Fibroblast of the aortic adventitia (primary cell): ENCODE results near the gene SMDT1. TPM values are rescaled to one million over a fixed set of nuclear protein-coding genes. Genes with fewer than 3 reads are reported as not detected.

Source experiments
- DNase-seq: peaks from one replicate; pipeline ENCODE4 v3.0.0-alpha.2; 2010; ENCODE audit warnings: low read depth
- H3K4me3 ChIP-seq: 2 replicates; pipeline ENCODE4 v1.5.1; 2011; ENCODE audit warnings: low read depth, mild to moderate bottlenecking, control low read depth, low read length, moderate library complexity
- CTCF ChIP-seq: IDR thresholded peaks from 2 replicates; pipeline ENCODE4 v1.5.1; 2011; ENCODE audit warnings: mild to moderate bottlenecking, low read length, control low read depth, inconsistent platforms; ENCODE audit not compliant: insufficient read depth
- small RNA-seq: library from RNA; depleted of rRNA; stranded (forward); fragments of <200 nt; gene quantifications from one replicate; pipeline ENCODE3, GENCODE V24; 2012
- total RNA-seq: library from RNA; depleted of rRNA; stranded (reverse); fragments of >200 nt; gene quantifications from 2 replicates; pipeline ENCODE4 v1.2.3, GENCODE V29; 2012; ENCODE audit warnings: low replicate concordance

The SMDT1 gene
- total RNA-seq, 1 donor: 10.2 TPM

GRCh38 chr22:42131562-42131961 is 52.1 kb downstream of the SMDT1 start:
- H3K4me3 ChIP-seq: no peak overlapping the region
- no peak for DNase-seq
- TF ChIP-seq CTCF: no peak

GRCh38 chr22:42132457-42132856 is 53.0 kb downstream of the SMDT1 start:
- no peak for TF ChIP-seq CTCF
- no peak overlapping the region for H3K4me3 ChIP-seq
- DNase-seq: no peak

Small RNA genes within 50 kb of the gene (small RNA-seq; reads per million reads assigned to genes)
- 0.25 reads per million for gene SNORD13P1

Other genes with a start within 250 kb of the SMDT1 start
- gene SREBF2, start 246.6 kb upstream of the SMDT1 start, total RNA-seq: 52.8 and 112 TPM in 2 replicates
- gene SHISA8, start 164.6 kb upstream of the SMDT1 start, total RNA-seq: not detected in 2 replicates
- 0.08 and 0.18 TPM in 2 replicates for gene TNFRSF13C, start 152.9 kb upstream of the SMDT1 start, total RNA-seq
- 1.1 and 16.9 TPM in 2 replicates for gene CENPM, start 132.5 kb upstream of the SMDT1 start, total RNA-seq
- 0.65 TPM in 1 of 2 replicates, not detected in the other for gene SEPTIN3, start 110.3 kb upstream of the SMDT1 start, total RNA-seq
- gene WBP2NL, start 80.9 kb upstream of the SMDT1 start, total RNA-seq: 0.18 and 1.6 TPM in 2 replicates
- 14.8 and 39.5 TPM in 2 replicates for gene NAGA, start 8.9 kb upstream of the SMDT1 start, total RNA-seq
- gene PHETA2, start 5.5 kb upstream of the SMDT1 start, total RNA-seq: 18.1 and 29.8 TPM in 2 replicates
- gene NDUFA6, start 11.1 kb downstream of the SMDT1 start, total RNA-seq: 51.2 and 66.8 TPM in 2 replicates
- not detected in 2 replicates for gene CYP2D6, start 51.1 kb downstream of the SMDT1 start, total RNA-seq
- 15.1 and 27.4 TPM in 2 replicates for gene TCF20, start 191.0 kb downstream of the SMDT1 start, total RNA-seq